ENCODE measurements around the gene RPS21.

RPS21 gene

GRCh38 chr20:62406635-62407176, 19.8 kb downstream of the RPS21 start:
- Histone ChIP-seq H3K4me3 (ENCODE audit: insufficient read depth, low read depth, low read length, poor library complexity, severe bottlenecking) (peak overlapping the region; percentile 74), H3K4me1 (ENCODE audit: control insufficient read depth, insufficient read depth, low read length, poor library complexity, severe bottlenecking) (peaks cover 15% of the 10 kb centered on the region), H3K36me3 (ENCODE audit: control insufficient read depth, insufficient read depth, low read length) (no peaks in the 10 kb centered on the region), H3K9me3 (ENCODE audit: control insufficient read depth, low read length) (no peaks in the 10 kb centered on the region), H3K27ac (ENCODE audit: insufficient read depth, low read length, poor library complexity, severe bottlenecking) (peak overlapping the region; percentile 51), H3K27me3 (replicated peaks; ENCODE audit: control insufficient read depth, insufficient read depth, low read length, poor library complexity, severe bottlenecking) (no peaks in the 10 kb centered on the region)
- DNase-seq = no peak

GRCh38 chr20:62407221-62407992, 20.5 kb downstream of the RPS21 start, which contains the start of gene CABLES2:
Gene CABLES2, minus strand, starts transcription at chr20:62407285. Its CDS starts 9 bp downstream, at chr20:62407276.
- peak within 1 kb of the TSS; percentile 51 for H3K27ac ChIP-seq (ENCODE audit: insufficient read depth, low read length, poor library complexity, severe bottlenecking)
- no peaks in the 10 kb centered on the region for H3K27me3 ChIP-seq (replicated peaks; ENCODE audit: control insufficient read depth, insufficient read depth, low read length, poor library complexity, severe bottlenecking)
- peak within 1 kb of the TSS; percentile 74 for H3K4me3 ChIP-seq (ENCODE audit: insufficient read depth, low read depth, low read length, poor library complexity, severe bottlenecking)
- no peaks in the 10 kb centered on the region for H3K9me3 ChIP-seq (ENCODE audit: control insufficient read depth, low read length)
- H3K4me1 ChIP-seq (ENCODE audit: control insufficient read depth, insufficient read depth, low read length, poor library complexity, severe bottlenecking) = peaks cover 15% of the 10 kb centered on the region
- no peaks in the 10 kb centered on the region for H3K36me3 ChIP-seq (ENCODE audit: control insufficient read depth, insufficient read depth, low read length)
- peak; percentile 81 to 86 (median 84) for DNase-seq

GRCh38 chr20:62408055-62408454, 21.2 kb downstream of the RPS21 start:
- Histone ChIP-seq H3K27ac (ENCODE audit: insufficient read depth, low read length, poor library complexity, severe bottlenecking) (no peak overlapping the region), H3K9me3 (ENCODE audit: control insufficient read depth, low read length) (no peaks in the 10 kb centered on the region), H3K4me3 (ENCODE audit: insufficient read depth, low read depth, low read length, poor library complexity, severe bottlenecking) (no peak overlapping the region), H3K36me3 (ENCODE audit: control insufficient read depth, insufficient read depth, low read length) (no peaks in the 10 kb centered on the region), H3K4me1 (ENCODE audit: control insufficient read depth, insufficient read depth, low read length, poor library complexity, severe bottlenecking) (peaks cover 15% of the 10 kb centered on the region), H3K27me3 (replicated peaks; ENCODE audit: control insufficient read depth, insufficient read depth, low read length, poor library complexity, severe bottlenecking) (no peaks in the 10 kb centered on the region)
- no peak for DNase-seq

GRCh38 chr20:62408640-62409039, 21.7 kb downstream of the RPS21 start:
- Histone ChIP-seq H3K36me3 (ENCODE audit: control insufficient read depth, insufficient read depth, low read length) (no peaks in the 10 kb centered on the region), H3K4me3 (ENCODE audit: insufficient read depth, low read depth, low read length, poor library complexity, severe bottlenecking) (no peak overlapping the region), H3K4me1 (ENCODE audit: control insufficient read depth, insufficient read depth, low read length, poor library complexity, severe bottlenecking) (peaks cover 15% of the 10 kb centered on the region), H3K9me3 (ENCODE audit: control insufficient read depth, low read length) (no peaks in the 10 kb centered on the region), H3K27ac (ENCODE audit: insufficient read depth, low read length, poor library complexity, severe bottlenecking) (no peak overlapping the region), H3K27me3 (replicated peaks; ENCODE audit: control insufficient read depth, insufficient read depth, low read length, poor library complexity, severe bottlenecking) (no peaks in the 10 kb centered on the region)
- no peak for DNase-seq

- Histone ChIP-seq H3K4me1 (ENCODE audit: control insufficient read depth, insufficient read depth, low read length, poor library complexity, severe bottlenecking) (peaks cover 15% of the 10 kb centered on the region), H3K27ac (ENCODE audit: insufficient read depth, low read length, poor library complexity, severe bottlenecking) (no peak overlapping the region), H3K9me3 (ENCODE audit: control insufficient read depth, low read length) (no peaks in the 10 kb centered on the region), H3K36me3 (ENCODE audit: control insufficient read depth, insufficient read depth, low read length) (no peaks in the 10 kb centered on the region), H3K4me3 (ENCODE audit: insufficient read depth, low read depth, low read length, poor library complexity, severe bottlenecking) (no peak overlapping the region), H3K27me3 (replicated peaks; ENCODE audit: control insufficient read depth, insufficient read depth, low read length, poor library complexity, severe bottlenecking) (no peaks in the 10 kb centered on the region)
- DNase-seq = no peak
These were observed 22.4 kb downstream of the RPS21 start for GRCh38 chr20:62409086-62409853.

- no peak for DNase-seq
- H3K4me1 ChIP-seq (ENCODE audit: control insufficient read depth, insufficient read depth, low read length, poor library complexity, severe bottlenecking) = peaks cover 15% of the 10 kb centered on the region
- no peak overlapping the region for H3K27ac ChIP-seq (ENCODE audit: insufficient read depth, low read length, poor library complexity, severe bottlenecking)
- H3K9me3 ChIP-seq (ENCODE audit: control insufficient read depth, low read length) = no peaks in the 10 kb centered on the region
- no peak overlapping the region for H3K4me3 ChIP-seq (ENCODE audit: insufficient read depth, low read depth, low read length, poor library complexity, severe bottlenecking)
- H3K27me3 ChIP-seq (replicated peaks; ENCODE audit: control insufficient read depth, insufficient read depth, low read length, poor library complexity, severe bottlenecking) = no peaks in the 10 kb centered on the region
- H3K36me3 ChIP-seq (ENCODE audit: control insufficient read depth, insufficient read depth, low read length) = no peaks in the 10 kb centered on the region
These were observed 23.2 kb downstream of the RPS21 start for GRCh38 chr20:62409931-62410745.

- H3K4me1 ChIP-seq (ENCODE audit: control insufficient read depth, insufficient read depth, low read length, poor library complexity, severe bottlenecking) = peaks cover 11% of the 10 kb centered on the region
- H3K27ac ChIP-seq (ENCODE audit: insufficient read depth, low read length, poor library complexity, severe bottlenecking) = no peak overlapping the region
- no peaks in the 10 kb centered on the region for H3K36me3 ChIP-seq (ENCODE audit: control insufficient read depth, insufficient read depth, low read length)
These were observed 24.0 kb downstream of the RPS21 start for GRCh38 chr20:62410746-62411478.

GRCh38 chr20:62411479-62412193, 24.7 kb downstream of the RPS21 start:
- Histone ChIP-seq H3K4me3 (ENCODE audit: insufficient read depth, low read depth, low read length, poor library complexity, severe bottlenecking) (no peak overlapping the region), H3K27me3 (replicated peaks; ENCODE audit: control insufficient read depth, insufficient read depth, low read length, poor library complexity, severe bottlenecking) (no peaks in the 10 kb centered on the region), H3K9me3 (ENCODE audit: control insufficient read depth, low read length) (no peaks in the 10 kb centered on the region), H3K4me1 (ENCODE audit: control insufficient read depth, insufficient read depth, low read length, poor library complexity, severe bottlenecking) (peaks cover 4% of the 10 kb centered on the region), H3K36me3 (ENCODE audit: control insufficient read depth, insufficient read depth, low read length) (no peaks in the 10 kb centered on the region), H3K27ac (ENCODE audit: insufficient read depth, low read length, poor library complexity, severe bottlenecking) (no peak overlapping the region)
- DNase-seq = no peak

More at GRCh38 chr20:62410746-62411478, 24.0 kb downstream of the RPS21 start:
- Histone ChIP-seq H3K27me3 (replicated peaks; ENCODE audit: control insufficient read depth, insufficient read depth, low read length, poor library complexity, severe bottlenecking) (no peaks in the 10 kb centered on the region), H3K4me3 (ENCODE audit: insufficient read depth, low read depth, low read length, poor library complexity, severe bottlenecking) (no peak overlapping the region), H3K9me3 (ENCODE audit: control insufficient read depth, low read length) (no peaks in the 10 kb centered on the region)
- DNase-seq = no peak
